OCI-M1 (cell line): ENCODE results near the gene CRYBB2.
A peak's percentile ranks its signal among the peaks of the same experiment; 100 is the strongest.
"Not testable (repeated sequence)": the region's sequence is repeated elsewhere in the genome, so short reads cannot be mapped to it uniquely, and the experiment has no call there.

Source experiments
- DNase-seq: peaks from one replicate; lab custom pipeline; 2025; lab: John Stamatoyannopoulos, UW

Gene CRYBB2

GRCh38 chr22:25199731-25200520, 19.5 kb upstream of the CRYBB2 start, which contains the start of gene CRYBB3:
Gene CRYBB3, plus strand, starts transcription at chr22:25199858. Its CDS starts 1,539 bp downstream, at chr22:25201397.
- DNase-seq, result no peak

GRCh38 chr22:25200967-25201366, 18.5 kb upstream of the CRYBB2 start:
- no peak for DNase-seq

GRCh38 chr22:25201557-25202273, 17.7 kb upstream of the CRYBB2 start:
- DNase-seq, result no peak

- DNase-seq, result peak; percentile 89
These were observed 17.0 kb upstream of the CRYBB2 start for GRCh38 chr22:25202290-25202921.

- DNase-seq, result no peak
These were observed 16.4 kb upstream of the CRYBB2 start for GRCh38 chr22:25203082-25203481.

- DNase-seq, result not testable (repeated sequence)
These were observed 14.9 kb upstream of the CRYBB2 start for GRCh38 chr22:25204547-25204946.

- no peak for DNase-seq
These were observed 13.6 kb upstream of the CRYBB2 start for GRCh38 chr22:25205847-25206246.

GRCh38 chr22:25206998-25207397, 12.4 kb upstream of the CRYBB2 start:
- no peak for DNase-seq

GRCh38 chr22:25207553-25208157, 11.8 kb upstream of the CRYBB2 start:
- no peak for DNase-seq

GRCh38 chr22:25208328-25208727, 11.1 kb upstream of the CRYBB2 start:
- DNase-seq, result no peak

- no peak for DNase-seq
These were observed 10.5 kb upstream of the CRYBB2 start for GRCh38 chr22:25208743-25209505.

GRCh38 chr22:25210793-25211192, 8.6 kb upstream of the CRYBB2 start:
- no peak for DNase-seq

GRCh38 chr22:25212337-25212736, 7.1 kb upstream of the CRYBB2 start:
- DNase-seq, result peak; percentile 83

- no peak for DNase-seq
These were observed 6.2 kb upstream of the CRYBB2 start for GRCh38 chr22:25213221-25213620.

GRCh38 chr22:25216230-25216629, 3.2 kb upstream of the CRYBB2 start:
- DNase-seq, result no peak

- no peak for DNase-seq
These were observed 556 bp downstream of the CRYBB2 start for GRCh38 chr22:25219948-25220442.

GRCh38 chr22:25221790-25222189, 2.4 kb downstream of the CRYBB2 start:
- no peak for DNase-seq

GRCh38 chr22:25223269-25223850, 3.9 kb downstream of the CRYBB2 start:
- DNase-seq, result no peak

- no peak for DNase-seq
These were observed 9.4 kb downstream of the CRYBB2 start for GRCh38 chr22:25228822-25229221.

GRCh38 chr22:25230760-25231159, 11.3 kb downstream of the CRYBB2 start:
- not testable (repeated sequence) for DNase-seq

- no peak for DNase-seq
These were observed 12.9 kb downstream of the CRYBB2 start for GRCh38 chr22:25232301-25232700.
